HG03520 (cell line): ENCODE data around the gene NCKIPSD.

Source experiments
- ATAC-seq: cut with Tn5 transposase; IDR thresholded peaks from one replicate; pipeline ENCODE4 v1.9.1; 2021; ENCODE audit warnings: mild to moderate bottlenecking, moderate library complexity; ENCODE audit not compliant: unreplicated experiment

The NCKIPSD gene

GRCh38 chr3:48697952-48698351, 12.2 kb upstream of the NCKIPSD start:
- no peak for ATAC-seq

DNA sequence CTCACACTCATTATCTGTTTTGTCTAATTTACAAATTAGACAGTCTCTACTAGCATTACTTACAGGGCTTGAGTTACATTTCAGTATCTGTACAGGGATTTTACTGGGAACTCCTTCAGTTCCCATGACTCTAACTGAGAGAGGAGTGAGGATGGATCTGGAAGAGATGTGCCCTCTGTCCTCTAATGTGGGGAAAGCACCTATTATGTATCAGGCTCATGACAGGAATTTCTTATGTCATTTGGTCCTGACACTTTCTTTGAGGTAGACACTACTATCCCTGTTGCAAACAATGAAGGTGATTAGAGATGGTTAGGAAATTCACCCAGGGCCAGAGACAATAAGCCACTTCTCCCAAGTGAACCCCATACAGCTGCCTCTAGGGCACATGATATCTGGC, 10.9 kb upstream of the NCKIPSD start:
- no peak for ATAC-seq

DNA sequence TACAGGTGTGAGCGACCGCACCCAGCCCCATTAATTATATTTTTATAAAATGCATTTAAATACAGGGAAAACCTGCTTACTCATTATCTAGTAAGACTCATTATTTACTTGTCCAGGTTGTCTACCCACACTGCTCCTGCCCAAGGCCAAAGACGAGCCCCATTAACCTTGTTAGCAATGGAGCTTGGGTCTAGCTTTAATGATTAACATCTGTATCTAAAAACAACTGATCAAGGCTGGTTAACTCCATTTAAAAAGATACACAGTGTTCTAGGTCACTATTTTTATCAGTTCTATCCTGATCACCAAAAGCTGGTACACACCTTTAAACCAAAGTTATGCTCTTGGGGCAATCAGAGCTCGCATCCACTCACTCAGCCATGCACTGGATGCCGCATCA, 10.4 kb upstream of the NCKIPSD start:
- no peak for ATAC-seq

DNA sequence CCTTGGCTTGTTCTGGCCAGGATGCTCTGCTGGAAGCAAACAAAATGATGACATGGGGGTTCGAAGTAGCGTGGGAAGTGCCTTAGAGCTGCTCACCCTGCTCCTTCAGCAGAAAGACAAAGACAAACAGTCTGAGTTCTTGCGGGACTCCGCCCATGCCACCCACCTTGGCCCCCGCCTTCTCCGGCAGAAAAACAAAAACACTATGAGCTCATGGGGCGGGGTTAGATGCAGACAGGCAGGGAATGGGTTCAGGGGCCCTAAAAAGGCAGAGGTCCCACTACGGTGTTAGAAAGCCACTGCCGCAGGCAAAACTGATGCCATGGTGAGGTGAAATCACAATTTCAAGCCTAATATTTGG, 9.7 kb upstream of the NCKIPSD start:
- no peak for ATAC-seq

- no peak for ATAC-seq
Measured at GRCh38 chr3:48694610-48695392, 9.1 kb upstream of the NCKIPSD start.

DNA sequence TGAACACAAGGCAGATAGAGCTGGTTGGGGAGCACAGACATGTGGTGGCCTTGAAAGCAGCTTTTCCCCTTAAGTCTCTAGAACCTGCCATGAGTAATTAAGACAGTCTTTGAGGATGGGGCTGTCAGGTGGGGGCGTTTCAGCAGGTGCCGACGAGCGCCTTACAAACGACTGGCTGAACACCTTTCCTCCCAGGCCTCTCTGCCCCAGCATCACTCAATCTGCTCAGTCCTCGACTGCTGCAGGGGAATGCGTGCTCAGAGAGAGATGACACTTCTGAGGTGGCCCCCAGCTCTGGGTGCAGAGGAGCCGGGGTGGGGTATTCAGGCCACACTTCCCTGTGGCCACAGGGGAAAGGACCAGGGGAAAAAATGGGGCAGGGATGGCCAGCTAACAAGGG, 8.1 kb upstream of the NCKIPSD start:
- ATAC-seq = no peak

GRCh38 chr3:48692551-48692950, 6.8 kb upstream of the NCKIPSD start:
- ATAC-seq = no peak

DNA sequence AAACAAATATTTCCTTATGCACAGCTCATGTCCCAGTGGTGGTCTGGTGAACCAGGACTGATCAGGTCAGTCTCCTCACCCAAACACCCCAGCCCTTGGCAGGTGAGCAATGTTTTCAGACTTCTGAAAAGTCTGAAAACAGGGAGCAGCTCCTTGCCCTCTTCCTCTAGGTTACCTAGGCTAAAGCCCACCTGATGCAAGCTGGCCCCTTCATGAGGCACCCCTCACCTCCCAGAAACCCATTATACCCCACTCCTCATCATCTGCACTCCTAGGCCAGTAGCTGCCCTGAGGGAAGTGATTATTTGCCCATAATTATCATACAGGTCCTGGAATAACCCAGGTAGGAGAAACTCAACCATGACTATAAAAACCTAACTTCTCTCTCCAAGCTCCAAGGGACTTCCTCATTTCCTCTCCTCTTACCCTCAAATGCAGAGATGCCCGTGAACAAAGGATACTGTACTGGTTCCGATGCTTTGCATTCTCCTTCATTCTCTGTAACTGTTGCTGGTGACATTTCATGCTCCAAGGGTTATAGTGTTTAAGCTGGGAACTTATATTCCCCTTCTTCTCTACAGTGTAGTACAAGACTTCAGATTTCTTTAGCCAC, 5.2 kb upstream of the NCKIPSD start:
- ATAC-seq = no peak

- no peak for ATAC-seq
Measured at GRCh38 chr3:48689384-48689783, 3.7 kb upstream of the NCKIPSD start.

DNA sequence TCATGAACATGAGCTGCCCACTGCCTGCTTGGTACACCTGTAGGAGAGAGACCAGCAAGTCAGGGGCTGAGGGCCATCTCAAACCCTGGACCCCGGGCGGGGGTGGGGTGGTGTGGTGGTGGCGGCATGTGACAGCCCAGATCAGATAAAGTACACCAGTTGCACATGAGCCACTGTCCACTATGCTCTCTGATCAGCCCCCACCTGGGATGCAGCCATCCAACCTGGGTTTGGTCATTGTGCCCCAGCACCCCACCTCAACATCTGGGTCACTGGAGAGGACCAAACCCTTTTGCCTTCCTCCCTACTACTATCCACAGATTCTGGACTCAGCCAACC, 3.0 kb upstream of the NCKIPSD start:
- no peak for ATAC-seq

- ATAC-seq = no peak
Measured at GRCh38 chr3:48688032-48688736, 2.5 kb upstream of the NCKIPSD start.

DNA sequence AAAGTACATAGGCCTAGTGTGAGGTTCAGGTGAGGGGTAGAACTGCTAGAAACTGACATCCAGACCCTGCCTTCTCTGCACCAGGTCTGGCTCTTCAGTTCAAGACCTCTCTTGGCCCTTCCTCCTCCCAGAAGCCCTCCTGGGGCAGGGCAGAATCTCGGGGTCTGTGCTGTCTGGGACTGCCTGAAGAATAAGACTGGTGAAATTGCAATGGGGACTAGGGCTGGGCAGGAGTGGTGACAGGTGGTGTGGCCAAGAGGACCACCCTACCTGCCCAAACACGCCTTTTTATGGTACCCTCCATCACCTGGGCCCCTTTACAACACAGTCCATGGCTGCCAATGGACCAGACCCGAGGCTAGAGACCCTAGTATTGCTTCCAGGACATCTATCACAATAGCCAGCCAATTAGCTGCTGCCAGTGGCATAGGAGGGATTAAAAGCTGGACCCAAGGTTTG, 1.5 kb upstream of the NCKIPSD start:
- no peak for ATAC-seq

DNA sequence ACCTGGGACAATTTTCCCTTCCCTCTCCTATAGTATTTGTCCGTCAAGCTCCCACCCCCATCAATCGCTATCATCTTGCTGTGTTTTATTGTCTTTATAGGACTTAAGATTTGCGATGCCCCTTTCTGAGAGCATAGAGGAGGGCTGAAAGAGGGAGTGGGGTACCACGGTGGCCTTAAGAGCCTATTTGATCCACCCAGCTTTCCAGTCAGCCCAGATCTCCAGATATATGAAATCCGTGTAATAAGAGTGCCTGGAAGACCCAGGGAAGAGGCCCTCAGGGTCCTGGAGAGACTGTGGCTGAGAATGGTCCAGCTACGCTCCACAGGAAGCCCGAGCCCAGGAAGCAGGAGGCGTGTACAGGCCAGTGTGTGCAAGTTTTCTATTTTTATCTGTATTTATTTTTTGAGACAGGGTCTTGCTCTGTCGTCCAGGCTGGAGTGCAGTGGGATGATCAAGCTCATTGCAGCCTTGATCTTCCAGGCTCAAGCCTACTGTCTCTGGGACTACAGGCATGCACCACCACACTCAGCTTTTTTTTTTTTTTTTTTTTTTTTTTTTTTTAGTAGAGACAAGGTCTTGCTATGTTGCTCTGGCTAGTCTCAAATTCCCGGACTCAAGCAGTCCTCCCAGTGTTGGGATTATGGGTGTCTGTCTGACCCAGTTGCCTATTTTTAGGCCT, 964 bp upstream of the NCKIPSD start:
- no peak for ATAC-seq

GRCh38 chr3:48685293-48685602, 467 bp downstream of the NCKIPSD start:
- no peak for ATAC-seq

DNA sequence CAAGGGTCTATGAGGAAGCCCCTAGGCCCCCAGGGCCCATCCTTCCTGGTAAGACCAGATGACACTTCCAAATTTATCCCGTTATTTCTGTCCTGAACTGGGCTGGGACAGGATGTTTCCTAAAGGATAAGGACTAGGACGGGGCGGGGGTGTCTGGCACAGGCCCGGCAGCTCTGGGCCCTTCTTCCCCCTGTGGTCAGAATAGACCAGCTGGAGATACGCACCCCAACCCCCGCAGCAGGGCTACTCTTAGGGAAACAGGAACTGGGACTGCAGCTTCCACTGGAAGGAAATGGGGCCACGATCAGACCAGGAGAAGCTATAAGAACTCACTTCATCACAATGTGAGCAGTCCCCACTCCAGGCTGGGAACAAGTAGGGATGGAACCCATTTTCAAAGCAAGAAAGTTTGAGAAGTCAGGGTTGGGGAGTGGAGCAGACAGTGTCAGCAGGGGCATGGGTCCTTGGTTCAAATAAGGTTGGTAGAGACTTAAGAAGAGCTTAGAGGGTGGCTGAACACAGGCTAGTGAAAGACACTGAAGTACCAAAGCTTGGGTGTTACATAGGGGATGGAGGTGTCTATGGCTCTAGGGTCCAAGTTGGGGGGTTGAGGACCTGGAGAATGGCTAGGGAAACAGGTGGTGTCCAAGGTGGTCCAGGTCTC, 1.1 kb downstream of the NCKIPSD start:
- ATAC-seq = no peak

DNA sequence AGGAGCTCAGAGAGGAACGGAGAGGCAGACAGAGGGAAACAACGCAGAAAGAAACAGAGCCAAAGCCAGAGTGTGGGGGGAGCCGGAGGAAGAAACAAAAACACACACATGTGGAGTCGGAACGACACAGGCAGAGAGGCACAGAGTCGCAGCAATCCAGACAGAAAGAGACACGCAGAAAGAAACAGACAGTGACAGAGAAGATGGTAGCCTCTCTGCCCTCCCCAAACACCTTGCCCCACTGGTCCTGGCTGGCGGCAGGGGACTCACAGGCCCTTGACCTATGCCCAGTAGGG, 1.7 kb downstream of the NCKIPSD start:
- no peak for ATAC-seq

DNA sequence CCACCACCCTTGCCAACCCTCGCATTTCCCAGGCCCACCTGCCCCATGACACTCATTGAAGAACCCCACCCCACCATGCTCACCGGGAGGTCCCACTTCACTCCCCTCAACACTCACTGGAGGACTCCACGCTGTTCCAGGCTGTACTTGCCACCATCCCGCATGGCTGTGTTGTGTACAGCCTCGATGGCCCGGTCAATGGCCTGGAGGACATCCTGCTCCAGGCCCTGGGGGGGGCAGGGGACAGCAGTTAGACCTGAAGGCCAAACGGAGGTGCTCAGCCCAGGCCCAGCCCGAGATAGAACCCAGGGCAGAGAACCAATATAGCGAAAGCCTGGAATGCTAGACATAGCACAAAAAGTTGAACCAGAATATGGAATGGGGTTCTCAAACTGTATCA, 2.9 kb downstream of the NCKIPSD start:
- ATAC-seq = no peak

GRCh38 chr3:48681974-48682610, 3.6 kb downstream of the NCKIPSD start:
- ATAC-seq = no peak

DNA sequence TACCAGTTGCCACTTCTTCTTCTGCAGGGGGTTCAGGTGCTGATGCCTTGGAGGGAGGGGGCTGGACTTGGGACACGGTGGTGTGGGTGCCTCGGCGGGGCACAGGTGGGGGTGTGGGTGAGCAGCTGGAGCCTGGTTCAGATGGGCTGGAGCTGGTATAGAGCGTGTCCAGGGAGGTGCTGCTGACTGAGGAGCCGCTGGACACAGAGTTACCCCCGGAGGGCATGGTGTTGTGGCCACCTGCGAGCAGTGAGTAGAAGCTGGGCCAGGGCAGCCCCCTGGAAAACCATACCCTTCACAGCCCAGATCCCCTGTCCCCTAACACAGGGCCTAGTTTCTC, 4.2 kb downstream of the NCKIPSD start:
- no peak for ATAC-seq

DNA sequence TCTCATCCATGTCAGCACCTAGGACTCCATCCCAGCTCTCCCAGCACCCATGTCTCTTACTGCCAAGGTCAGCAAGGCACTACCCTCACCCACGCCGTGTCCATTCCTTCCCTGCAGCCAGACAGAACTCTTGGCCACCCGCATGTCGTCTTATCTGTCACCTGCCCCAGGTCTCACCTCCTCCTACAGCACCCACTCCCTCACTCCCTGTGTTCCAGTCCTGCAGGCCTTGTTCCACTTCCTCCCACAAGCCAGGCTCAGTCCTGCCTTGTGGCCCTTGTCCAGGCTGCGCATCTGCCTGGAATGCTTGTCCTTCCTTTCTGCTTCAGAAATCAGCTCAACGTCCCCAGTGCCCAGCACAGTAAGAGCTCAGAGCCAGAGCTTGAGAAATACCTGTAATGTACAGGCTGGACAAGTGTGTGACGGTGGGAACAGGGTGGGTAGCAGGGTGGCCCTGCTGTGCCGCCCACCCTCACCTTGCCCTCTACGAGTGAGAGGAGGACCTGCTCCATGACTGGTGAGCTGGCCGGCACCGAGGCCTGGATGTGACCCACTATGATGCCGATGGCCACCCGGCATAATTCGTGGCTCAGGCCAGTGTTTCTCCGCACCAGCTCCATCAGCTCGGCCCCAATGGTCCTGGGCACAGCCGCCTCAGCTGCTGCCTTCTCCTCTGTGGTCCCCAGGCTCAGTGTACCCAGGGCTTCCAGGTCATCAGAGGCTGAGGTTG, 4.7 kb downstream of the NCKIPSD start:
- ATAC-seq = no peak
